SK-N-SH (cell line): Measurements from ENCODE around the gene LGR6.
A peak's percentile ranks its signal among the peaks of the same experiment; 100 is the strongest.

Source experiments
- CHD2 ChIP-seq: fragments of 150-350 bp; IDR thresholded peaks from 2 replicates; pipeline ENCODE4 v1.6.1; 2018; ENCODE audit warnings: low read length; ENCODE audit not compliant: partially characterized antibody
- POLR2AphosphoS5 ChIP-seq: IDR thresholded peaks from 2 replicates; pipeline ENCODE4 v1.6.1; 2012; ENCODE audit warnings: low read depth, low read length
- RAD21 ChIP-seq: IDR thresholded peaks from 2 replicates; pipeline ENCODE4 v1.6.1; 2012; ENCODE audit warnings: mild to moderate bottlenecking, low read length
- TEAD4 ChIP-seq: IDR thresholded peaks from 2 replicates; pipeline ENCODE4 v1.4.0; 2012; ENCODE audit warnings: mild to moderate bottlenecking, borderline replicate concordance; ENCODE audit not compliant: insufficient read depth
- TF ChIP-seq, protein P1 (sequence below): fragments of 200-600 bp; sonication (generic); IDR thresholded peaks from 2 replicates; pipeline ENCODE4 v1.6.1; 2017; ENCODE audit warnings: antibody characterized with exemption, mild to moderate bottlenecking, moderate library complexity

DNA sequence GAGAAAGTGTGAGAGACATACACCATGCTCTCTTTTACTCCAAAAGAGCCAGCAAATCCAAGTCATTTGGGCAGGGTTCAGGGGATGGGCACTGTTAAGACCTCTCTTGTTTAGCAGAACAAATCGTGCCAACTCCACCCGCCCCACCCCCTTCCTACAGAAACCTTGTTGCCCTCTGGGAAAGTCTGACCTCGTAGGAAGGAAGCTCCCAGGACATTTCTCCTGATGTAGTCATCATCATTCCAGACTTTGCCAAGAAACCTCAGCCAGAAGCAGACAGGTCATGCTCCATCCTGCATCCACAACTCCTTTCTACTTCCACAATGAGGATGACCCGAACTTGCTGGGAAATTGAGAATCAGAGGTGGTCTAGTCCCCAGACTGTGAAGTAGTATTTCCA lies 90.4 kb downstream of the LGR6 start:
- TF ChIP-seq CHD2 (no peak), POLR2AphosphoS5 (peak; percentile 28; the same call in 1 of the 2 replicates), RAD21 (no peak), TEAD4 (0 out of 2 replicates have a peak, but pooled peaks have one; percentile 58)
- TF ChIP-seq, protein P1, sequence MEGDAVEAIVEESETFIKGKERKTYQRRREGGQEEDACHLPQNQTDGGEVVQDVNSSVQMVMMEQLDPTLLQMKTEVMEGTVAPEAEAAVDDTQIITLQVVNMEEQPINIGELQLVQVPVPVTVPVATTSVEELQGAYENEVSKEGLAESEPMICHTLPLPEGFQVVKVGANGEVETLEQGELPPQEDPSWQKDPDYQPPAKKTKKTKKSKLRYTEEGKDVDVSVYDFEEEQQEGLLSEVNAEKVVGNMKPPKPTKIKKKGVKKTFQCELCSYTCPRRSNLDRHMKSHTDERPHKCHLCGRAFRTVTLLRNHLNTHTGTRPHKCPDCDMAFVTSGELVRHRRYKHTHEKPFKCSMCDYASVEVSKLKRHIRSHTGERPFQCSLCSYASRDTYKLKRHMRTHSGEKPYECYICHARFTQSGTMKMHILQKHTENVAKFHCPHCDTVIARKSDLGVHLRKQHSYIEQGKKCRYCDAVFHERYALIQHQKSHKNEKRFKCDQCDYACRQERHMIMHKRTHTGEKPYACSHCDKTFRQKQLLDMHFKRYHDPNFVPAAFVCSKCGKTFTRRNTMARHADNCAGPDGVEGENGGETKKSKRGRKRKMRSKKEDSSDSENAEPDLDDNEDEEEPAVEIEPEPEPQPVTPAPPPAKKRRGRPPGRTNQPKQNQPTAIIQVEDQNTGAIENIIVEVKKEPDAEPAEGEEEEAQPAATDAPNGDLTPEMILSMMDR, result no peak
